Chondrocyte (in vitro differentiated cells): ENCODE measurements around the gene VARS2. TPM values are rescaled to one million over a fixed set of nuclear protein-coding genes. Genes with fewer than 3 reads are reported as not detected.
A peak's percentile ranks its signal among the peaks of the same experiment; 100 is the strongest.

ENCODE experiments used
- DNase-seq: peaks from one replicate; pipeline ENCODE4 v3.0.0; 2021; ENCODE audit warnings: mixed read lengths, low spot score
- H3K27ac Mint-ChIP-seq: one replicate; pipeline ENCODE4 v1.8.0; 2021; ENCODE audit warnings: mild to moderate bottlenecking, moderate library complexity, mixed read lengths; ENCODE audit not compliant: unreplicated experiment
- H3K27me3 Mint-ChIP-seq: 2 replicates; pipeline ENCODE4 v1.8.0; 2021; ENCODE audit warnings: low read depth, mixed read lengths
- H3K36me3 Mint-ChIP-seq: 2 replicates; pipeline ENCODE4 v1.8.0; 2021; ENCODE audit warnings: low read depth, mixed read lengths
- H3K4me1 Mint-ChIP-seq: 2 replicates; pipeline ENCODE4 v1.8.0; 2021; ENCODE audit warnings: low read depth, mild to moderate bottlenecking, mixed read lengths
- H3K4me3 Mint-ChIP-seq: one replicate; pipeline ENCODE4 v1.8.0; 2021; ENCODE audit warnings: mild to moderate bottlenecking, moderate library complexity, mixed read lengths; ENCODE audit not compliant: unreplicated experiment
- H3K9me3 Mint-ChIP-seq: 2 replicates; pipeline ENCODE4 v1.8.0; 2021; ENCODE audit warnings: low read depth, mixed read lengths
- total RNA-seq: library from RNA; stranded (reverse); gene quantifications from 3 replicates; pipeline ENCODE4 v1.2.1, GENCODE V29; 2021
- TF ChIP-seq, protein P1 (sequence below): fragments of 200-600 bp; sonication (generic); IDR thresholded peaks from 2 replicates; pipeline ENCODE4 v1.5.0; 2021; ENCODE audit warnings: antibody characterized with exemption, mild to moderate bottlenecking, moderate library complexity

The VARS2 gene
- total RNA-seq, 1 donor from 2014 or later = 33.1 TPM

DNA sequence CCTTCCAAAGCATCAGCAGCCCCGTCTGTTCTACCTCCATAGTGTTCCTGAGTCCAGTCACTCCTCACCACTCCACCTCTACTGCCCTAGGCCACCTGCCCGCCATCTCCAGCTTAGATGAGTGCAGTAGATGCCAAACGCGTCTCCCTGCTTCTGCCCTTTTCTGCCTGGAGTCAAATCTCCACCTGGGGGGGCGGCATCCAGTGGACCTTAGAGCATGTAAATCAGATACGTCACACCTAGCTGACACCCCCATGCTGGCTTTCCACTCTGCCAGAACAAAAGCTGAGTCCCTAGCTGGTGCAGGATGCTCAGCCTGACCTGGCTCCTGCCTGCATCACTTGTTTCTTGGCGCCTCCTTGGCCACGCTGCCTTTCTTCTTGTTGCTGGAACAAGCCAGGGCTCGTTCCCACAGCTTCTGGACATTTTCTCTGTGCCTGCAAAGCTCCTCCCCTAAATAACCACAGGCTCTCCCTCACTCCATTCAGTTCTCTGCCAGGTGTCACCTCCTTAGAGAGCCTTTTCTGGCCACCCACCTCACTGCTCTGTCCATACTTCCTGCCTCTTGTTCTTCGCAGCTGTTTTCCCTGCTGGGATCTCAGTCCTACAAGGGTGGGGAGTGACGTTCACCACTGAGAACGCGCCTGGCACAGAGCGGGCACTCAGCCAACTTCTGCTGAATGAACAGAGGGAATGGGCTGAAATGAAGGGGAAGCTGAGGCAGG lies 24.0 kb upstream of the VARS2 start:
- no peak for DNase-seq
- TF ChIP-seq, protein P1, sequence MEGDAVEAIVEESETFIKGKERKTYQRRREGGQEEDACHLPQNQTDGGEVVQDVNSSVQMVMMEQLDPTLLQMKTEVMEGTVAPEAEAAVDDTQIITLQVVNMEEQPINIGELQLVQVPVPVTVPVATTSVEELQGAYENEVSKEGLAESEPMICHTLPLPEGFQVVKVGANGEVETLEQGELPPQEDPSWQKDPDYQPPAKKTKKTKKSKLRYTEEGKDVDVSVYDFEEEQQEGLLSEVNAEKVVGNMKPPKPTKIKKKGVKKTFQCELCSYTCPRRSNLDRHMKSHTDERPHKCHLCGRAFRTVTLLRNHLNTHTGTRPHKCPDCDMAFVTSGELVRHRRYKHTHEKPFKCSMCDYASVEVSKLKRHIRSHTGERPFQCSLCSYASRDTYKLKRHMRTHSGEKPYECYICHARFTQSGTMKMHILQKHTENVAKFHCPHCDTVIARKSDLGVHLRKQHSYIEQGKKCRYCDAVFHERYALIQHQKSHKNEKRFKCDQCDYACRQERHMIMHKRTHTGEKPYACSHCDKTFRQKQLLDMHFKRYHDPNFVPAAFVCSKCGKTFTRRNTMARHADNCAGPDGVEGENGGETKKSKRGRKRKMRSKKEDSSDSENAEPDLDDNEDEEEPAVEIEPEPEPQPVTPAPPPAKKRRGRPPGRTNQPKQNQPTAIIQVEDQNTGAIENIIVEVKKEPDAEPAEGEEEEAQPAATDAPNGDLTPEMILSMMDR = no peak
- no peak overlapping the region for H3K4me3 Mint-ChIP-seq

GRCh38 chr6:30890646-30891449 lies 23.2 kb upstream of the VARS2 start:
- peaks cover 42% of the 10 kb centered on the region for H3K4me1 Mint-ChIP-seq
- H3K4me3 Mint-ChIP-seq = no peak overlapping the region
- TF ChIP-seq, protein P1 = no peak
- H3K36me3 Mint-ChIP-seq = peaks cover 36% of the 10 kb centered on the region
- no peak overlapping the region for H3K27ac Mint-ChIP-seq
- no peaks in the 10 kb centered on the region for H3K27me3 Mint-ChIP-seq
- H3K9me3 Mint-ChIP-seq = no peaks in the 10 kb centered on the region
- no peak for DNase-seq

More for the DNA sequence above, 24.0 kb upstream of the VARS2 start:
- H3K9me3 Mint-ChIP-seq = no peaks in the 10 kb centered on the region
- H3K27me3 Mint-ChIP-seq = no peaks in the 10 kb centered on the region
- H3K4me1 Mint-ChIP-seq = peaks cover 49% of the 10 kb centered on the region
- peaks cover 30% of the 10 kb centered on the region for H3K36me3 Mint-ChIP-seq
- no peak overlapping the region for H3K27ac Mint-ChIP-seq

DNA sequence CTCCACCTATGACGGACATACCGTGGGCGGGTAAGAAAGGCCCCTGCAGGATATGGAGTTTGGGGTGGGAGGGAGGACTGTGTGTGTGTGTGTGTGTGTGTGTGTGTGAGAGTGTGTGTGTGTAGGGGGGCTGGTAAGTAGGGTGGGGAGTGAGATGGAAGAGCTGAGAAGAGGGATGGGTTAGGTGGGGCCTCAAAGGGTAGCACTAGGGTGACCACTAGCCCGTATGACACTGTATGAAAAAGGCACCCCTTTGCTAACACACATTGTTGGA lies 22.7 kb upstream of the VARS2 start:
- H3K27me3 Mint-ChIP-seq = no peaks in the 10 kb centered on the region
- H3K4me1 Mint-ChIP-seq = peaks cover 37% of the 10 kb centered on the region
- H3K4me3 Mint-ChIP-seq = no peak overlapping the region
- peaks cover 40% of the 10 kb centered on the region for H3K36me3 Mint-ChIP-seq
- no peak overlapping the region for H3K27ac Mint-ChIP-seq
- DNase-seq = no peak
- TF ChIP-seq, protein P1 = no peak
- H3K9me3 Mint-ChIP-seq = no peaks in the 10 kb centered on the region

GRCh38 chr6:30891816-30892538 lies 22.1 kb upstream of the VARS2 start:
- Mint-ChIP-seq H3K27ac (peak overlapping the region; percentile 51), H3K36me3 (peaks cover 43% of the 10 kb centered on the region), H3K4me3 (no peak overlapping the region)

More at GRCh38 chr6:30891816-30892538, 22.1 kb upstream of the VARS2 start:
- Mint-ChIP-seq H3K9me3 (no peaks in the 10 kb centered on the region), H3K4me1 (peaks cover 31% of the 10 kb centered on the region), H3K27me3 (no peaks in the 10 kb centered on the region)
- TF ChIP-seq, protein P1 = no peak
- DNase-seq = no peak
